Prostate gland (tissue), 2 donors: ENCODE measurements around the gene HDDC2. TPM values are rescaled to one million over a fixed set of nuclear protein-coding genes. Genes with fewer than 3 reads are reported as not detected.

ENCODE experiments used
- DNase-seq: peaks from one replicate; pipeline ENCODE4 v3.0.0-alpha.2; 2019; ENCODE audit warnings: low spot score
- H3K27ac ChIP-seq, 2 donors: fragments of 200-600 bp; sonication (generic); 2 replicates each; pipeline ENCODE4 v1.5.1; 2017 to 2019
- H3K27me3 ChIP-seq: fragments of 200-600 bp; sonication (generic); replicated peaks from 2 replicates; pipeline ENCODE4 v1.5.1; 2019; ENCODE audit not compliant: insufficient read depth
- H3K36me3 ChIP-seq, 2 donors: fragments of 200-600 bp; sonication (generic); 1 replicate in 1 of 2; 2 replicates in 1 of 2; pipeline versions ENCODE4 v1.5.1 to v1.8.1; 2017 to 2019
- H3K4me1 ChIP-seq: fragments of 200-600 bp; sonication (generic); replicated peaks from 2 replicates; pipeline ENCODE4 v1.5.1; 2019
- H3K4me3 ChIP-seq, 2 donors: fragments of 200-600 bp; sonication (generic); 2 replicates each; pipeline ENCODE4 v1.5.1; 2017 to 2019
- H3K9me3 ChIP-seq: fragments of 200-600 bp; sonication (generic); 2 replicates; pipeline ENCODE4 v1.5.1; 2017
- POLR2A ChIP-seq: fragments of 450-650 bp; IDR thresholded peaks from one replicate; pipeline ENCODE4 v1.6.1; 2016; ENCODE audit warnings: antibody characterized with exemption, mild to moderate bottlenecking
- POLR2AphosphoS5 ChIP-seq: sonication (generic); formaldehyde crosslinking; IDR thresholded peaks from one replicate; pipeline ENCODE4 v1.6.1; 2017; ENCODE audit warnings: antibody characterized with exemption
- WGBS: methylation state at CpG from one replicate; pipeline ENCODE4 v1.1.5; 2018; 5-methylcytosine and 5-hydroxymethylcytosine counted together
- intact Hi-C: fragments of 100-400 bp; cut with DNase I; formaldehyde crosslinking; loops from one replicate; pipeline ENCODE4 v1.14.2; 2022
- total RNA-seq, 2 donors: library from RNA; depleted of rRNA; stranded (reverse); fragments of >200 nt; gene quantifications; one replicate each; pipeline ENCODE4 v1.1.0, GENCODE V29; 2016
- TF ChIP-seq, protein P1 (sequence below), 4 experiments: fragments of 200-600 bp in 2 of 4; fragments of 450-650 bp in 2 of 4; sonication (generic) in 2 of 4; IDR thresholded peaks; 1 replicate in 3 of 4; 2 replicates in 1 of 4; pipeline ENCODE4 v1.5.1; 2016 to 2019; ENCODE audit warnings: antibody characterized with exemption in 4 of 4, mild to moderate bottlenecking in 2 of 4, moderate library complexity in 2 of 4

Gene HDDC2
- total RNA-seq, 2 donors from 2014 or later: 50.4 to 50.9 TPM

DNA sequence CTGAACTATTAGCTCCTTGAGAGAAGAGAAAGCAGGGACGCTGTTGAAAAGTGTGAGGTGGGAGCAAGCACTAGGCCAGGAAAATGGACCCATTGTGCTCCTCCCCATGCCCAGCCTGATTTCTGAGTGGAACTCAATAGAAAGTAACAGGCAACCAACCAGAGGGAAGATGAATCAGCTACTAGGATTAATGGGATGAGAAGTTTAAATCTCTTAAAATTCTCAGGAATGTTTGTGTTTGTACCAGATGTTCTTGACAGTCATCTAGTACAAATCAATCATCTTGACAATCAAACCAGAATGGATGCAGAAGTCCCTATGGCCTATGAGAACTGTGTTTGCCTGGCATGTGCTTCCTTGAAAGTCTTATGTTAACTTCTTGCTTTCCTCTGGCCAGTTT, 48.9 kb downstream of the HDDC2 start:
- WGBS: 88% methylated on average over 1 of the region's 1 CpG

GRCh38 chr6:125251516-125252220, 50.1 kb downstream of the HDDC2 start:
- no peak for DNase-seq
- no peak for TF ChIP-seq POLR2A
- TF ChIP-seq, protein P1, sequence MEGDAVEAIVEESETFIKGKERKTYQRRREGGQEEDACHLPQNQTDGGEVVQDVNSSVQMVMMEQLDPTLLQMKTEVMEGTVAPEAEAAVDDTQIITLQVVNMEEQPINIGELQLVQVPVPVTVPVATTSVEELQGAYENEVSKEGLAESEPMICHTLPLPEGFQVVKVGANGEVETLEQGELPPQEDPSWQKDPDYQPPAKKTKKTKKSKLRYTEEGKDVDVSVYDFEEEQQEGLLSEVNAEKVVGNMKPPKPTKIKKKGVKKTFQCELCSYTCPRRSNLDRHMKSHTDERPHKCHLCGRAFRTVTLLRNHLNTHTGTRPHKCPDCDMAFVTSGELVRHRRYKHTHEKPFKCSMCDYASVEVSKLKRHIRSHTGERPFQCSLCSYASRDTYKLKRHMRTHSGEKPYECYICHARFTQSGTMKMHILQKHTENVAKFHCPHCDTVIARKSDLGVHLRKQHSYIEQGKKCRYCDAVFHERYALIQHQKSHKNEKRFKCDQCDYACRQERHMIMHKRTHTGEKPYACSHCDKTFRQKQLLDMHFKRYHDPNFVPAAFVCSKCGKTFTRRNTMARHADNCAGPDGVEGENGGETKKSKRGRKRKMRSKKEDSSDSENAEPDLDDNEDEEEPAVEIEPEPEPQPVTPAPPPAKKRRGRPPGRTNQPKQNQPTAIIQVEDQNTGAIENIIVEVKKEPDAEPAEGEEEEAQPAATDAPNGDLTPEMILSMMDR (IDR thresholded peaks at IDR 0.05): no peak
- TF ChIP-seq POLR2AphosphoS5: no peak

More for the DNA sequence above, 48.9 kb downstream of the HDDC2 start:
- no peak for DNase-seq
- TF ChIP-seq, protein P1 (IDR thresholded peaks at IDR 0.05): no peak
- no peak for TF ChIP-seq POLR2AphosphoS5
- no peak for TF ChIP-seq POLR2A
- H3K9me3 ChIP-seq: no peaks in the 10 kb centered on the region
- H3K27ac ChIP-seq: no peak overlapping the region
- intact Hi-C loops: no loop called here
- no peaks in the 10 kb centered on the region for H3K36me3 ChIP-seq
- H3K27me3 ChIP-seq: no peaks in the 10 kb centered on the region
- H3K4me1 ChIP-seq: no peaks in the 10 kb centered on the region
- no peak overlapping the region for H3K4me3 ChIP-seq

DNA sequence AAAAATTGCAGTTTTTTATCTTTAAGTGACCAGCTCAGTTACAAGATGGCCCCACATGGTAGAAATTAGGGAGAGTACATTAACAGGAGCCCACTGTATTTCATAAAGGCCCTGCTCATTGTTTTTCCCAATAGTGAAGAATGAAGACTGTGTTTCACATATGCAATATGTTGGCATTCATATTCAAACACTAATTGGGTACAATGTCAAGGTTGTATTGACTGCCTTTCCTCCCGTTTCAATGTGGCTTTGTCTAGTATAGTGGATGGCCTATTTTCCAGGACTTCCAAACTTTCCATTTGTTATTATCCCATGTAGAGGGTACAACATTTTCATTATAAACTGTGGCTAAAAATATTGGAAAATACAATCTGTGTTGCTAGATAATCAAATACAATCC, 51.3 kb downstream of the HDDC2 start:
- no peak for DNase-seq
- 100% methylated on average over 1 of the region's 1 CpG for WGBS
- Histone ChIP-seq H3K27me3 (no peaks in the 10 kb centered on the region), H3K9me3 (no peaks in the 10 kb centered on the region), H3K36me3 (no peaks in the 10 kb centered on the region), H3K27ac (no peak overlapping the region), H3K4me1 (no peaks in the 10 kb centered on the region), H3K4me3 (no peak overlapping the region)
- intact Hi-C loops: no loop called here
- TF ChIP-seq POLR2A: no peak
- TF ChIP-seq, protein P1 (IDR thresholded peaks at IDR 0.05): no peak
- TF ChIP-seq POLR2AphosphoS5: no peak

More at GRCh38 chr6:125251516-125252220, 50.1 kb downstream of the HDDC2 start:
- intact Hi-C loops: no loop called here
- no peak overlapping the region for H3K4me3 ChIP-seq
- no peaks in the 10 kb centered on the region for H3K27me3 ChIP-seq
- no peak overlapping the region for H3K27ac ChIP-seq
- 21% methylated on average over 6 of the region's 6 CpGs for WGBS
- H3K9me3 ChIP-seq: no peaks in the 10 kb centered on the region
- no peaks in the 10 kb centered on the region for H3K4me1 ChIP-seq
- no peaks in the 10 kb centered on the region for H3K36me3 ChIP-seq

DNA sequence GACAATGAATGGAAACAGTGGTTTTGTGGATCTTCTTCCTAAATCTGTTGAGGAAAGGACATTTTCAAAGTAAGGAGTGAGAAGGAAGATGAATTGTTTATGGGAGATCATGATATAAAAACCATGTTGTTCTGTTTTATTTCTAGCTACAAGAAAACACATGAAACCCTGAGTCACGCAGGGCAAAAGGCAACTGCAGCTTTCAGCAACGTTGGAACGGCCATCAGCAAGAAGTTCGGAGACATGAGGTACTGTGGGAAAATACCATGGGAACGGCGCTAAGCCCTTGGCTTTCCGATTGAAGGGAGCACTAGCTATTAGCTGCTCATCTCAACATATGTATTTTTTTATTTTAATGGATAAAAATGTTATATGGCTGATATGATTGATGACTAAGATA, 53.6 kb downstream of the HDDC2 start:
- Histone ChIP-seq H3K27me3 (no peaks in the 10 kb centered on the region), H3K9me3 (no peaks in the 10 kb centered on the region), H3K36me3 (no peaks in the 10 kb centered on the region), H3K4me1 (no peaks in the 10 kb centered on the region), H3K4me3 (no peak overlapping the region), H3K27ac (no peak overlapping the region)
- intact Hi-C loops: no loop called here
- WGBS: 94% methylated on average over 7 of the region's 7 CpGs
- DNase-seq: no peak
- TF ChIP-seq POLR2AphosphoS5: no peak
- TF ChIP-seq, protein P1 (IDR thresholded peaks at IDR 0.05): no peak
- TF ChIP-seq POLR2A: no peak

- no peak for TF ChIP-seq POLR2A
- TF ChIP-seq, protein P1 (IDR thresholded peaks at IDR 0.05): no peak
- no peak for TF ChIP-seq POLR2AphosphoS5
- DNase-seq: no peak
- Histone ChIP-seq H3K36me3 (no peaks in the 10 kb centered on the region), H3K9me3 (no peaks in the 10 kb centered on the region), H3K27me3 (no peaks in the 10 kb centered on the region), H3K4me1 (no peaks in the 10 kb centered on the region), H3K4me3 (no peak overlapping the region), H3K27ac (no peak overlapping the region)
- intact Hi-C loops: no loop called here
These were observed 55.2 kb downstream of the HDDC2 start for GRCh38 chr6:125246566-125246965.
